PC-3 (cell line): Measurements from ENCODE around the gene GBA3.

Source experiments
- EZH2phosphoT487 ChIP-seq: fragments of 300-600 bp; sonication (generic); IDR thresholded peaks from 2 replicates; pipeline ENCODE4 v1.6.1; 2018; ENCODE audit warnings: mild to moderate bottlenecking, antibody characterized with exemption, low read length, borderline replicate concordance
- TF ChIP-seq, protein P1 (sequence below): fragments of 300-600 bp; sonication (generic); conservative IDR thresholded peaks from 2 replicates; pipeline ENCODE4 v1.5.1; 2017; ENCODE audit warnings: antibody characterized with exemption, low read depth, mild to moderate bottlenecking, low read length

GRCh38 chr4:22695029-22695428 lies 2.3 kb downstream of the GBA3 start:
- TF ChIP-seq, protein P1, sequence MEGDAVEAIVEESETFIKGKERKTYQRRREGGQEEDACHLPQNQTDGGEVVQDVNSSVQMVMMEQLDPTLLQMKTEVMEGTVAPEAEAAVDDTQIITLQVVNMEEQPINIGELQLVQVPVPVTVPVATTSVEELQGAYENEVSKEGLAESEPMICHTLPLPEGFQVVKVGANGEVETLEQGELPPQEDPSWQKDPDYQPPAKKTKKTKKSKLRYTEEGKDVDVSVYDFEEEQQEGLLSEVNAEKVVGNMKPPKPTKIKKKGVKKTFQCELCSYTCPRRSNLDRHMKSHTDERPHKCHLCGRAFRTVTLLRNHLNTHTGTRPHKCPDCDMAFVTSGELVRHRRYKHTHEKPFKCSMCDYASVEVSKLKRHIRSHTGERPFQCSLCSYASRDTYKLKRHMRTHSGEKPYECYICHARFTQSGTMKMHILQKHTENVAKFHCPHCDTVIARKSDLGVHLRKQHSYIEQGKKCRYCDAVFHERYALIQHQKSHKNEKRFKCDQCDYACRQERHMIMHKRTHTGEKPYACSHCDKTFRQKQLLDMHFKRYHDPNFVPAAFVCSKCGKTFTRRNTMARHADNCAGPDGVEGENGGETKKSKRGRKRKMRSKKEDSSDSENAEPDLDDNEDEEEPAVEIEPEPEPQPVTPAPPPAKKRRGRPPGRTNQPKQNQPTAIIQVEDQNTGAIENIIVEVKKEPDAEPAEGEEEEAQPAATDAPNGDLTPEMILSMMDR: no peak
- no peak for TF ChIP-seq EZH2phosphoT487
